Vagina (tissue), 2 donors: ENCODE results near the gene SPRY1.

Experiments
- CTCF ChIP-seq, 3 experiments: fragments of 450-650 bp in 2 of 3; fragments of 200-600 bp in 1 of 3; sonication (generic) in 1 of 3; IDR thresholded peaks; one replicate each; pipeline ENCODE4 v1.5.1; 2017 to 2019; ENCODE audit warnings: antibody characterized with exemption in 3 of 3, mild to moderate bottlenecking in 2 of 3, moderate library complexity in 2 of 3
- POLR2A ChIP-seq, 2 donors: fragments of 450-650 bp; IDR thresholded peaks; one replicate each; pipeline ENCODE4 v1.6.1; 2017; ENCODE audit warnings: antibody characterized with exemption in 2 of 2, mild to moderate bottlenecking in 2 of 2, moderate library complexity in 2 of 2
- POLR2AphosphoS5 ChIP-seq, 2 donors: sonication (generic); formaldehyde crosslinking; IDR thresholded peaks; one replicate each; pipeline ENCODE4 v1.9.0; 2017; ENCODE audit warnings: antibody characterized with exemption in 2 of 2, mild to moderate bottlenecking in 2 of 2, low read depth in 1 of 2; ENCODE audit not compliant: insufficient read depth in 1 of 2

- TF ChIP-seq CTCF (IDR thresholded peaks at IDR 0.05) (peak in 1 of 3 experiments; percentile 28), POLR2A (IDR thresholded peaks at IDR 0.05) (no peak), POLR2AphosphoS5 (IDR thresholded peaks at IDR 0.05; ENCODE audit: insufficient read depth in 1 of 2, low read depth in 1 of 2) (no peak)
These were observed 5.6 kb upstream of the SPRY1 start for GRCh38 chr4:123390846-123391456.
